ENCODE results near the gene C17orf107.
"Not testable (repeated sequence)": the region's sequence is repeated elsewhere in the genome, so short reads cannot be mapped to it uniquely, and the experiment has no call there.

The C17orf107 gene

GRCh38 chr17:4908301-4908700 lies 9.0 kb downstream of the C17orf107 start:
- H3K9ac ChIP-seq (ENCODE audit: low read length in 5 of 5) = peak overlapping the region in 4 of 5 donors; percentile 4 to 48 (median 32)
- peaks cover 0 to 19% (median 16%) of the 10 kb centered on the region in 5 donors for H3K4me1 ChIP-seq (ENCODE audit: control insufficient read depth in 5 of 5, insufficient read depth in 5 of 5, low read length in 5 of 5)
- no peaks in the 10 kb centered on the region for H3K36me3 ChIP-seq (ENCODE audit: control insufficient read depth in 5 of 5, insufficient read depth in 5 of 5, low read length in 5 of 5)
- H3K4me3 ChIP-seq (ENCODE audit: low read depth in 1 of 5, low read length in 5 of 5) = peak overlapping the region in 1 of 5 donors; percentile 34
- H3K9me3 ChIP-seq (ENCODE audit: control insufficient read depth in 5 of 5, low read length in 5 of 5) = no peaks in the 10 kb centered on the region
- no peaks in the 10 kb centered on the region for H3K27me3 ChIP-seq (ENCODE audit: control insufficient read depth in 5 of 5, insufficient read depth in 4 of 5, low read length in 5 of 5)
- peak overlapping the region; percentile 41 for H3K27ac ChIP-seq (ENCODE audit: low read depth, low read length)

GRCh38 chr17:4908711-4909496 lies 9.6 kb downstream of the C17orf107 start:
- peaks cover 0 to 18% (median 16%) of the 10 kb centered on the region in 5 donors for H3K4me1 ChIP-seq (ENCODE audit: control insufficient read depth in 5 of 5, insufficient read depth in 5 of 5, low read length in 5 of 5)
- H3K27ac ChIP-seq (ENCODE audit: low read depth, low read length) = peak overlapping the region; percentile 41
- peak overlapping the region in 3 of 5 donors; percentile 6 to 34 (median 26) for H3K4me3 ChIP-seq (ENCODE audit: low read depth in 1 of 5, low read length in 5 of 5)
- no peaks in the 10 kb centered on the region for H3K9me3 ChIP-seq (ENCODE audit: control insufficient read depth in 5 of 5, low read length in 5 of 5)
- no peaks in the 10 kb centered on the region for H3K36me3 ChIP-seq (ENCODE audit: control insufficient read depth in 5 of 5, insufficient read depth in 5 of 5, low read length in 5 of 5)
- H3K27me3 ChIP-seq (ENCODE audit: control insufficient read depth in 5 of 5, insufficient read depth in 4 of 5, low read length in 5 of 5) = no peaks in the 10 kb centered on the region
- H3K9ac ChIP-seq (ENCODE audit: low read length in 5 of 5) = peak overlapping the region in 3 of 5 donors; percentile 35 to 48 (median 41)

GRCh38 chr17:4913994-4914393 lies 14.7 kb downstream of the C17orf107 start:
- H3K36me3 ChIP-seq (ENCODE audit: control insufficient read depth in 5 of 5, insufficient read depth in 5 of 5, low read length in 5 of 5) = no peaks in the 10 kb centered on the region
- H3K9ac ChIP-seq (ENCODE audit: low read length in 5 of 5) = no peak overlapping the region
- no peak overlapping the region for H3K4me3 ChIP-seq (ENCODE audit: low read depth in 1 of 5, low read length in 5 of 5)
- no peak overlapping the region for H3K27ac ChIP-seq (ENCODE audit: low read depth, low read length)
- H3K27me3 ChIP-seq (ENCODE audit: control insufficient read depth in 5 of 5, insufficient read depth in 4 of 5, low read length in 5 of 5) = no peaks in the 10 kb centered on the region
- peaks cover 0 to 13% (median 11%) of the 10 kb centered on the region in 5 donors for H3K4me1 ChIP-seq (ENCODE audit: control insufficient read depth in 5 of 5, insufficient read depth in 5 of 5, low read length in 5 of 5)
- H3K9me3 ChIP-seq (ENCODE audit: control insufficient read depth in 5 of 5, low read length in 5 of 5) = no peaks in the 10 kb centered on the region

- H3K36me3 ChIP-seq (ENCODE audit: control insufficient read depth in 5 of 5, insufficient read depth in 5 of 5, low read length in 5 of 5); H3K27ac ChIP-seq (ENCODE audit: low read depth, low read length); H3K27me3 ChIP-seq (ENCODE audit: control insufficient read depth in 5 of 5, insufficient read depth in 4 of 5, low read length in 5 of 5); H3K9ac ChIP-seq (ENCODE audit: low read length in 5 of 5); H3K9me3 ChIP-seq (ENCODE audit: control insufficient read depth in 5 of 5, low read length in 5 of 5); H3K4me3 ChIP-seq (ENCODE audit: low read depth in 1 of 5, low read length in 5 of 5): not testable (repeated sequence)
- peaks cover 0 to 13% (median 6%) of the 10 kb centered on the region in 5 donors for H3K4me1 ChIP-seq (ENCODE audit: control insufficient read depth in 5 of 5, insufficient read depth in 5 of 5, low read length in 5 of 5)
Observed at GRCh38 chr17:4914551-4914950, 15.2 kb downstream of the C17orf107 start.

- H3K9me3 ChIP-seq (ENCODE audit: control insufficient read depth in 5 of 5, low read length in 5 of 5) = no peaks in the 10 kb centered on the region
- H3K4me3 ChIP-seq (ENCODE audit: low read depth in 1 of 5, low read length in 5 of 5) = no peak overlapping the region
- peak overlapping the region; percentile 87 for H3K27ac ChIP-seq (ENCODE audit: low read depth, low read length)
- H3K9ac ChIP-seq (ENCODE audit: low read length in 5 of 5) = peak overlapping the region in 2 of 5 donors; percentile 35 to 60
- H3K36me3 ChIP-seq (ENCODE audit: control insufficient read depth in 5 of 5, insufficient read depth in 5 of 5, low read length in 5 of 5) = no peaks in the 10 kb centered on the region
- peaks cover 0 to 17% (median 11%) of the 10 kb centered on the region in 5 donors for H3K4me1 ChIP-seq (ENCODE audit: control insufficient read depth in 5 of 5, insufficient read depth in 5 of 5, low read length in 5 of 5)
- no peaks in the 10 kb centered on the region for H3K27me3 ChIP-seq (ENCODE audit: control insufficient read depth in 5 of 5, insufficient read depth in 4 of 5, low read length in 5 of 5)
Observed at GRCh38 chr17:4919511-4920047, 20.2 kb downstream of the C17orf107 start.

- Histone ChIP-seq H3K36me3 (ENCODE audit: control insufficient read depth in 5 of 5, insufficient read depth in 5 of 5, low read length in 5 of 5) (no peaks in the 10 kb centered on the region), H3K4me1 (ENCODE audit: control insufficient read depth in 5 of 5, insufficient read depth in 5 of 5, low read length in 5 of 5) (peaks cover 0 to 17% (median 11%) of the 10 kb centered on the region in 5 donors), H3K9me3 (ENCODE audit: control insufficient read depth in 5 of 5, low read length in 5 of 5) (no peaks in the 10 kb centered on the region), H3K9ac (ENCODE audit: low read length in 5 of 5) (peak overlapping the region in 1 of 5 donors; percentile 72), H3K4me3 (ENCODE audit: low read depth in 1 of 5, low read length in 5 of 5) (peak overlapping the region in 1 of 5 donors; percentile 35), H3K27ac (ENCODE audit: low read depth, low read length) (peak overlapping the region; percentile 87), H3K27me3 (ENCODE audit: control insufficient read depth in 5 of 5, insufficient read depth in 4 of 5, low read length in 5 of 5) (no peaks in the 10 kb centered on the region)
Observed at GRCh38 chr17:4920351-4921048, 21.2 kb downstream of the C17orf107 start.

GRCh38 chr17:4921320-4921719 lies 22.0 kb downstream of the C17orf107 start:
- H3K9me3 ChIP-seq (ENCODE audit: control insufficient read depth in 5 of 5, low read length in 5 of 5) = no peaks in the 10 kb centered on the region
- peaks cover 0 to 17% (median 11%) of the 10 kb centered on the region in 5 donors for H3K4me1 ChIP-seq (ENCODE audit: control insufficient read depth in 5 of 5, insufficient read depth in 5 of 5, low read length in 5 of 5)
- H3K27me3 ChIP-seq (ENCODE audit: control insufficient read depth in 5 of 5, insufficient read depth in 4 of 5, low read length in 5 of 5) = no peaks in the 10 kb centered on the region
- H3K4me3 ChIP-seq (ENCODE audit: low read depth in 1 of 5, low read length in 5 of 5) = no peak overlapping the region
- H3K36me3 ChIP-seq (ENCODE audit: control insufficient read depth in 5 of 5, insufficient read depth in 5 of 5, low read length in 5 of 5) = no peaks in the 10 kb centered on the region
- peak overlapping the region; percentile 87 for H3K27ac ChIP-seq (ENCODE audit: low read depth, low read length)
- H3K9ac ChIP-seq (ENCODE audit: low read length in 5 of 5) = no peak overlapping the region

- H3K27me3 ChIP-seq (ENCODE audit: control insufficient read depth in 5 of 5, insufficient read depth in 4 of 5, low read length in 5 of 5); H3K27ac ChIP-seq (ENCODE audit: low read depth, low read length); H3K4me3 ChIP-seq (ENCODE audit: low read depth in 1 of 5, low read length in 5 of 5); H3K4me1 ChIP-seq (ENCODE audit: control insufficient read depth in 5 of 5, insufficient read depth in 5 of 5, low read length in 5 of 5); H3K36me3 ChIP-seq (ENCODE audit: control insufficient read depth in 5 of 5, insufficient read depth in 5 of 5, low read length in 5 of 5); H3K9me3 ChIP-seq (ENCODE audit: control insufficient read depth in 5 of 5, low read length in 5 of 5); H3K9ac ChIP-seq (ENCODE audit: low read length in 5 of 5): not testable (repeated sequence)
Observed at GRCh38 chr17:4926577-4927335, 27.4 kb downstream of the C17orf107 start.

GRCh38 chr17:4928881-4929280 lies 29.5 kb downstream of the C17orf107 start:
- Histone ChIP-seq H3K27ac (ENCODE audit: low read depth, low read length) (no peak overlapping the region), H3K4me1 (ENCODE audit: control insufficient read depth in 5 of 5, insufficient read depth in 5 of 5, low read length in 5 of 5) (peaks cover 0 to 3% (median under 1%) of the 10 kb centered on the region in 5 donors), H3K9ac (ENCODE audit: low read length in 5 of 5) (no peak overlapping the region), H3K27me3 (ENCODE audit: control insufficient read depth in 5 of 5, insufficient read depth in 4 of 5, low read length in 5 of 5) (no peaks in the 10 kb centered on the region), H3K36me3 (ENCODE audit: control insufficient read depth in 5 of 5, insufficient read depth in 5 of 5, low read length in 5 of 5) (peaks cover 0 to 3% (median 0%) of the 10 kb centered on the region in 5 donors), H3K9me3 (ENCODE audit: control insufficient read depth in 5 of 5, low read length in 5 of 5) (no peaks in the 10 kb centered on the region), H3K4me3 (ENCODE audit: low read depth in 1 of 5, low read length in 5 of 5) (no peak overlapping the region)
